ENCODE results near the gene SLC4A8. TPM values are rescaled to one million over a fixed set of nuclear protein-coding genes. Genes with fewer than 3 reads are reported as not detected.

Gene SLC4A8
- polyA plus RNA-seq, 3 donors, result 0.11 to 1.0 (median 0.31) TPM

DNA sequence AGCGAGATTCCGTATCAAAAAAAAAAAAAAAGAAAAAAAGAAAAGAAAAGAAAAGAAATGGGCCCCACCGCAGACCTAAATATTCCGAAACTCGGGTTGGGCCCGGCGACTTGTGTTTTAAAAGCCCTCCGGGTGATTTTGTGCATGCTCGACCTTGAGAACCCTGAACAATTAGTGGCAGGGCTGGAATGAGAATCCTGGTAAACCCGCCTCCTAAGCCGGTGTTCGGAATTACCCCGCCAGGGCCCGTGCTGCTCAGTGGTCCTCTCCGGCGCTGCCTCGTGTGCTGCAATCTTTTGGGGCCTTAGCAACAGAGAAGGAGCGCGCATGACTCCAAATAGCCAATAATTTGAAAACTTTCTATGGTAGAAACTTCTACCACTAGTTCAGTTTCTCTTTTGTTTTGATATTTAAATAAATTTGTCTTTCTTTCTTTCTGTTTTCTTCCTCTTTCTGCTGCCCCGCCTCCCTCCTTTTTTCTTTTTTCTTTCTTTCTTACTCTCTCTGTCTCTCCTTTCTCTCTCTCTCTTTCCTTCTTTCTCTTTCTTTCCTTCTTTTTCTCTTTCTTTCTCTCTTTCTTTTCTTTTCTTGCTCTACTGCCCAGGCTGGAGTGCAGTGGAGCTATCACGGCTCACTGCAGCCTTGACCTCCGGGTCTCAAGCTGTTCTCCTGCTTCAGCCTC, 31.9 kb upstream of the SLC4A8 start:
- H3K27ac ChIP-seq (ENCODE audit: low read depth, low read length), result no peak overlapping the region
- 28 to 57% (median 53%) methylated on average over 21 to 22 of the region's 22 CpGs for WGBS, 3 donors

DNA sequence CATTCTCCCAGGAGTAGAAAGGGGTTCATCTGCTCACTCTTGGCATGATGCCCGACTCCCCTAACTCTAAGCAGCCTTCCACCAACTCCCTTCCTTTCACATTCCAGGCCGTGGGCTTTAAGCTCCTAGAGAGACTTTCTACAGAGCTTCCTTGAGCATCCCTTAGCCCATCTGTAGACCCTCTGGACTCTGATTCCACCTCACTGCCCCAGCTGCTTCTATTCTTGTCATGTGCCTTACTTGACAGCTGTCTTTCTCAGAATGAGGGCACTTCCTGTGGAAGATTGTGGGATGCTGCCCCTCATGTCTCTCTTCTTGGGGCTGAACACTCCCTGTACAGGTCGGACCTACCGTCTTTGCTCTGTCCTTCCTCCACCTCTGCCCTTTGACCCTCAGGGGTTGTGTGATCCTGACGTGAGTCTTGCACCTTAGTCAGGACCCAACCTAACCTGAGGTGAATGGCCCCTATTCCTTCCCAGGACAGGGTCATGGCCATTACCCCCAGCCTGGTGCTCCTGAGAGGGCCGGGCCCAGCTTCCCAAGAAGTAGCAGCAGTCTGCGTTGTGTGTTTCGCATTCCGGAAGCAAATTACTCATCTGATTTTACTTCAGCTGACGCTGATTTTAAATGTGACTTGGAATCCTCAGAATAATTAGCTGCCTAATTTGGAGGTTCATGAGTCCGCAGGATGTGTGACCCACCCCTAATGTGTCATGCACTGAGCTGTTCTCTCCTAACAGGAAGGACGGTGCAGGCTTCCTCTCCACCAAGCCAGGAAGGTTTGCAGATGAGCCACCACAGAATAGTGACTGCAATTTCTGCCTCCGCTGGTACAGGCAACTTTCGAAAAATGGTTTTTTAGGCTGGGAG, 30.7 kb upstream of the SLC4A8 start:
- H3K27ac ChIP-seq (ENCODE audit: low read depth, low read length), result no peak overlapping the region
- 65 to 91% (median 68%) methylated on average over 14 of the region's 14 CpGs for WGBS, 3 donors

GRCh38 chr12:51395283-51396230, 29.1 kb upstream of the SLC4A8 start:
- 42 to 70% (median 48%) methylated on average over 8 of the region's 8 CpGs for WGBS, 3 donors
- no peak overlapping the region for H3K27ac ChIP-seq (ENCODE audit: low read depth, low read length)

GRCh38 chr12:51397670-51398069, 27.0 kb upstream of the SLC4A8 start:
- H3K27ac ChIP-seq (ENCODE audit: low read depth, low read length), result no peak overlapping the region
- 80 to 90% (median 87%) methylated on average over 4 of the region's 4 CpGs for WGBS, 3 donors

- 64 to 81% (median 71%) methylated on average over 4 of the region's 4 CpGs for WGBS, 3 donors
- H3K27ac ChIP-seq (ENCODE audit: low read depth, low read length), result no peak overlapping the region
These were observed 24.7 kb upstream of the SLC4A8 start for GRCh38 chr12:51399891-51400290.

DNA sequence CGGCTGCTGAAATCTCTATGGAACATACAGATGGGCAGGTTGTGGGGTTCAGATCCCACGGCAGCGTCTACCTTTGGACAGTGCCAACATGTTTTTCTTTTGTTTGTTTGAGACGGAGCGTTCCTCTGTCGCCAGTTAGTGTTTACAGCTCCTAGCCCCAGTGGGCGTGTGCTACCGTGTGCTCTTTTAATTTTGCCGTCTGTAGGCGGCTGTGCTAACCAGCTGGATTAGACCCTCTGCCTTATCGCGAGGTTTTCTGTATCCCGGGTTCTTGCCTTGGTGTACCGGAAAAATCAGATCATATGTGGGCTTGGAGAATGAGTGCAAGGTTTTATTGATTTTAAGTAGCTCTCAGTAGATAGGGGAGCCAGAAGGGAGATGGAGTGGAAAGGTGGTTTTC, 23.6 kb upstream of the SLC4A8 start:
- no peak overlapping the region for H3K27ac ChIP-seq (ENCODE audit: low read depth, low read length)
- WGBS, 3 donors, result 85 to 93% (median 89%) methylated on average over 14 of the region's 14 CpGs

DNA sequence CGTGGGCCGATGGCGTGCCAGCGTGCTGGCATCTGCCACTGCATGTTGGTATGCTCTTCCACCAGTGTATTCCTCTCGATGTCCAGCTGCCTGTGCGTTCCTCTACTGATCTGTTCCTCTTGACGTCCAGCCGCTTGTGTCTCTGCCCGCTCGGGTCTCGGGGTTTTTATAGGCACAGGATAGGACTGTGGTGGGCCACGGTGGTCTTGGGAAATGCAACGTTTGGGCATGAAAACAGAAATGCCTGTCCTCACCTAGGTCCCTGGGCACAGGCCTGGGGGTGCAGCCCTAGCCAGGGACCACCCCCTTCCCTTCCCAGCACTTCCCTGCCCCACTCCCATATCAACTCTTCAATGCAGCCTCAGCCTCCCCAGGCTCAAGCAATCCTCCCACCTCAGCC, 23.1 kb upstream of the SLC4A8 start:
- H3K27ac ChIP-seq (ENCODE audit: low read depth, low read length), result no peak overlapping the region
- WGBS, 3 donors, result 90 to 94% (median 93%) methylated on average over 13 of the region's 13 CpGs

GRCh38 chr12:51401900-51402299, 22.7 kb upstream of the SLC4A8 start:
- 0% methylated on average over 1 of the region's 1 CpG for WGBS, 3 donors
- no peak overlapping the region for H3K27ac ChIP-seq (ENCODE audit: low read depth, low read length)

DNA sequence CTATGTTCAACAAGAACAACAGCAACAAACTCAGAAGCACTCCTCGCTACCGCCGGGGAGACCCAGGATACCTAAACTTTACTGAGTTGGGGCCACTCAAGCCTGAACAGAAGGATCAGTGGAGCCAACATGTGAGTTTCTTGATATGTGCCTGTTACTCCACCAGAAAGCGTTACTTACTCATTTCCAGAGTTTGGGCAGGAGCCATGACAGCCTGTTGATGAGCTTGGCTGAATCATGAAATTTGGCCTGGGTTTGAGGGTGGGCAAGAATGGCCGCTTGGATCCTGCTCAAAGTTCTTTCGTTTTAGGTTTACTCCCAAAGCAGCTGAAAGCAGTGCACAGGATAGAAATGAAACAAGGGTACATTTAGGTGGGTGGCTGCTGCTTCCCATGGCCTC, 21.5 kb upstream of the SLC4A8 start:
- H3K27ac ChIP-seq (ENCODE audit: low read depth, low read length), result no peak overlapping the region
- WGBS, 3 donors, result 83 to 97% (median 89%) methylated on average over 6 of the region's 6 CpGs

- H3K27ac ChIP-seq (ENCODE audit: low read depth, low read length), result no peak overlapping the region
- 67 to 90% (median 74%) methylated on average over 4 of the region's 4 CpGs for WGBS, 3 donors
These were observed 20.9 kb upstream of the SLC4A8 start for GRCh38 chr12:51403681-51404136.

DNA sequence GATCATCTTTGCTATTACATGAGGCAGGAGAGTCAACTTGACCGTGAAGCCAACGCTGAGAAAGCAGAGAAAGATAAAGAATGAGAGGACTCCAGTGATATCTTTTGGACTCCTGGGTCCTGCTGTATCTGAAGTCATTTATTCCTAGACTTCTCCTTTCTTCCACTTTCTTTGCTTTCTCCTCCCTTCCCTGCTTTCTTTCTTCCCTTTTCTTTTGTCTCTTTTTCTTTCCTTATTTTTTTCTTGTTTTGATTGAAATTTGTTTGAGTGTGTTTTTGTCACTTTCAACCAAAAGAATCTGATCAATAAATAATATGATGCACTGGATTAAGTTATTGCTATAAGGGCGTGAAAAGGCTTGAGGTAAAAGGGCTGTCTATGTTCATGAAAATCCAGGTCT, 20.0 kb upstream of the SLC4A8 start:
- 91 to 97% (median 94%) methylated on average over 3 of the region's 3 CpGs for whole genome bisulfite sequencing, 3 donors
- no peak overlapping the region for H3K27ac ChIP-seq (ENCODE audit: low read depth, low read length)

- 85 to 94% (median 89%) methylated on average over 3 of the region's 3 CpGs for WGBS, 3 donors
- no peak overlapping the region for H3K27ac ChIP-seq (ENCODE audit: low read depth, low read length)
These were observed 18.8 kb upstream of the SLC4A8 start for GRCh38 chr12:51405801-51406207.

GRCh38 chr12:51406290-51406689, 18.3 kb upstream of the SLC4A8 start:
- WGBS, 3 donors, result 64 to 84% (median 80%) methylated on average over 3 of the region's 3 CpGs
- no peak overlapping the region for H3K27ac ChIP-seq (ENCODE audit: low read depth, low read length)

GRCh38 chr12:51406859-51407258, 17.8 kb upstream of the SLC4A8 start:
- WGBS, 3 donors, result 85 to 89% (median 87%) methylated on average over 5 of the region's 5 CpGs
- no peak overlapping the region for H3K27ac ChIP-seq (ENCODE audit: low read depth, low read length)

DNA sequence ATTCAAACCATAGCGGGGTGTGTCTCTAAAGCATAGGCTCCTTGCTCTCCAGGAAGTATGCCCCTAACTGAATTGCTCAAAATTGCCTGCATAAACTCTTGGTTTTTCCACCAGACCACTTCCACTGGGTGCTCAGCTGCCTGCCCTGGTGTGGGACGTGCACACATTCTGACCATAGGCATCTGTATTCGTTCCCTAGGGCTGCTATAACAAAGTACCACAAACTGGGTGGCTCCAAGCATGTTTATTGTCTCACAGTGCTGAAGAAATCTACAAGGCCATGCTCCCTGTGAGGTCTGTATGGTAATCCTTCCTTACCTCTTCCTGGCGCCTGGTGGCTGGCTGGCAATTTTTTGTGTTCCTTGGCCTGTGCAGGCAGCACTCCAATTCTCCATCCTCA, 17.0 kb upstream of the SLC4A8 start:
- H3K27ac ChIP-seq (ENCODE audit: low read depth, low read length), result no peak overlapping the region
- 66 to 69% (median 67%) methylated on average over 4 of the region's 4 CpGs for WGBS, 3 donors

DNA sequence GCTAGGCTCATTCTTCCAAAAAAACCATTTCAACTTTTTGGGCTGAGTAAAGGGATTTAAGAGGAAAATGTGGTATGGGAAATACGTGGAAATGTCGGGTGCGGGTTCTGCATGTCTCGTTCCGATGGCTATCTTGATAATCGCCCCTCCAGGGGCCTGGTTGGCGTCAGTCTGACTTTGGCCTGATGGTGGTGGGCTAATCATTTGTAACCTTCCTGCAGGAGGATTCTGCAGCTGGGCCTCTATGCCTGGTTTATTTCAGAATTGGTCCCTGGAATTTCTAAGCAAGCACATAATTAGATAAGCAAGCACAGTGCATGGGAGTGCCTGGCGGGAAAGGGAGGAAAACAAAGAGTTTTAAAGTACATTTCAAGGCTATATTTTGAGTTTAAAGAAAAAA, 14.8 kb upstream of the SLC4A8 start:
- no peak overlapping the region for H3K27ac ChIP-seq (ENCODE audit: low read depth, low read length)
- WGBS, 3 donors, result 74 to 81% (median 80%) methylated on average over 8 of the region's 8 CpGs

GRCh38 chr12:51413149-51413548, 11.5 kb upstream of the SLC4A8 start:
- no peak overlapping the region for H3K27ac ChIP-seq (ENCODE audit: low read depth, low read length)

DNA sequence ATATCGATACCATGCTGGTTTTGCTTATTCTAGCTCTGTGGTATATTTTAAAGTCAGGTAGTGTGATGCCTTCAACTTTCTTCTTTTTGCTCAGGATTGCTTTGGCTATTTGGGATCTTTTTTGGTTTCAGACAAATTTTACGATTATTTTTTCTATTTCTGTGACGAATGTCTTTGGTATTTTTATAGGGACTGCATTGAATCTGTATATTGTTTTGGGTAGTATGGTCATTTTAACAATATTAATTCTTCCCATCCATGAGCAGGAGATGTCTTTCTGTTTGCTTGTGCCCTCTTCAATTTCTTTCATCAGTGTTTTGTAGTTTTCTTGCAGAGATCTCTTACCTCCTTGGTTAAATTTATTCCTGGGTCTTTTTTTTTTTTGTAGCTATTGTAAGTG, 10.8 kb upstream of the SLC4A8 start:
- 91 to 95% (median 92%) methylated on average over 3 of the region's 3 CpGs for WGBS, 3 donors

DNA sequence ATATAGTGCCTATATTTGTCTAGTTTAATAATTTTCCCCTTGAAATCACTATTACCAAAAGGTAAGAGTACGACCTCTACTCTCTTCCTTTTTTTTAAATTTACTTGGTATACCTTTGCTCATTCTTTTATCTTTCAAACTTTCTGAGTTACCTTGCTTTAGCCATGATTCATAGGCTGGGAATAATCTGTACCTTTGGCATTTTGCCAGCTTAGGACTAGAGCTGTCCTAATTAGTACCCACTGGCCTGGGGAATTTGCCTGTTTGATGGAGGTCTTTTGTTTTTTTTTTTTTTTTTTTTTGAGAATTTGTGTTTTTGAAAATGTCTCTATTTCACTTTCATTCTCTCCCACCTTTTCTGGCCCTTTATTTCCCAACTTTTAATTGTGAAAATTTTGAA, 8.7 kb upstream of the SLC4A8 start:
- no peak overlapping the region for H3K27ac ChIP-seq (ENCODE audit: low read depth, low read length)
- WGBS, 3 donors, result 92 to 97% (median 94%) methylated on average over 1 of the region's 1 CpG

More for the DNA sequence above, 10.8 kb upstream of the SLC4A8 start:
- no peak overlapping the region for H3K27ac ChIP-seq (ENCODE audit: low read depth, low read length)

Data from adipose tissue (tissue), 3 donors.